Measurements from ENCODE around the gene ZNF593.

ZNF593 gene

DNA sequence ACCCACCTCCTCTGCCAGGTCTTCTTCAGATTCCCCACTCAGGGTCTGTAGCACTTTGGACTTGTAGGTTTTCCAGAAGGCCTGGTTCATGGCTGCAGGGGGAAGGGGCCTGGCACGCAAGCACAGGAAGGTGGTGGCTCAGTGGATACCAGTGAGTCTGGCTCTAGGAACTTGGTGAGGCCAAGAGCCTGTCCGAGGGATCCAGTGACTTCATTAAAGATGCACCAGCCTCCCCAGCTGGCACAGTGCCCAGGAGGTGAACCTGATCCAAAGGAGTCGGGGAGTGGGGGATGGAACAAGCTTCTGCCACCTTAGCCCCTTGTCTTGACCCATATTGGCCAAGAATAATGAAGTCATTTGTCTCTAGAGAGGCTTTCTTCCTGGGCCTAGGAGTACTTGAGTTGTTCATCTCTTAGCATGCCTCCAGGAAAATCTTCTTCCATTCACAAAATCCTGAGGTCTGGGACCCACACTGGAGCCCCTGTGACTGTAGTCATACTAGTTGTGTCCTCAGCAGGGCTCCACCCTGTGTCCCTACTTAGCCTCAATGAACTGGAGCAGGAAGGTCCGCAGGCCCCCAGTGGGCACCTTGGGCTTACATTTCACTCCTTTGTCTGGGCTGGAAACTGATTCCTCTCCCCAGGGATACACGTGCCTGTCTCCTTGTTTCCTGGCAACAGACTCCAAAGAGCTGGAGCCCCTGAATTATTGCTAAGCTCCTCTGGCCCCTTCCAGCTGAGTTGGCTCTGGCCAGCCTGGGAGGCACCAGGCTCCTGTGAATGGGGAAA, 1.1 kb upstream of the ZNF593 start, which contains the start of gene C1orf232:
Gene C1orf232 (minus strand): TSS at position 554 of the 788 bp plus-strand sequence. CDS start 464 bp downstream, at position 90.
- DNase-seq (ENCODE audit: extremely low read depth in 1 of 2, low read depth in 1 of 2): no peak

DNA sequence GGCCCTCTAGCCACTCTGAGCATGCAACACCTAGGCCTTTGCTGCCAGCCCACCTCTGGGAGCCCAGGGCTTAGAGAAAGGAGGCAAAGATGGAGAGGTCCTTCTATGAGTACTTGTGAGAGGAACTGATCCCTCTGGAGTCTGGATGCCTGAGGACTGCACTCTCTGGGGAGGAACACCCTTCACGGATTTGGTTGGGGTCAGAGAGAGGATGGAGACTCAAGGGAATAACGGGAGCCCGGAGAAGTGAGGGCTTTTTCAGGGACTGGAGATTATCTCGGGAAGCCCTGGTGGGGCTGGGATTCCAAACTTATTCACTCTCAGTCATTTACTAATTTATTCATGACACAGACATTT, 532 bp upstream of the ZNF593 start:
- DNase-seq (ENCODE audit: extremely low read depth in 1 of 2, low read depth in 1 of 2): no peak

DNA sequence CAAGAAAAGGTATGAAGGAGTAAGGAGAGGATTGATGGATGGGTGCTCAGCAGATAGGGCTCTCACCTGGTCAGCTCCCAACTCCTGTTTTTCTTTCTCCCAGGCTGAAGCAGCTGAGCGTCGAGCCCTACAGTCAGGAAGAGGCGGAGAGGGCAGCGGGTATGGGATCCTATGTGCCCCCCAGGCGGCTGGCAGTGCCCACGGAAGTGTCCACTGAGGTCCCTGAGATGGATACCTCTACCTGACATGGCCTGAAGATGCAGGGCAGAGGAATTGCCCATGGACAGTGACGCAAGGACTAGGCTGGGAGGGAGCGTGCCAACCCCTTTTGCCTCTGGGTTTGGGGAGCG, 739 bp downstream of the ZNF593 start:
- no peak for DNase-seq (ENCODE audit: extremely low read depth in 1 of 2, low read depth in 1 of 2)

DNA sequence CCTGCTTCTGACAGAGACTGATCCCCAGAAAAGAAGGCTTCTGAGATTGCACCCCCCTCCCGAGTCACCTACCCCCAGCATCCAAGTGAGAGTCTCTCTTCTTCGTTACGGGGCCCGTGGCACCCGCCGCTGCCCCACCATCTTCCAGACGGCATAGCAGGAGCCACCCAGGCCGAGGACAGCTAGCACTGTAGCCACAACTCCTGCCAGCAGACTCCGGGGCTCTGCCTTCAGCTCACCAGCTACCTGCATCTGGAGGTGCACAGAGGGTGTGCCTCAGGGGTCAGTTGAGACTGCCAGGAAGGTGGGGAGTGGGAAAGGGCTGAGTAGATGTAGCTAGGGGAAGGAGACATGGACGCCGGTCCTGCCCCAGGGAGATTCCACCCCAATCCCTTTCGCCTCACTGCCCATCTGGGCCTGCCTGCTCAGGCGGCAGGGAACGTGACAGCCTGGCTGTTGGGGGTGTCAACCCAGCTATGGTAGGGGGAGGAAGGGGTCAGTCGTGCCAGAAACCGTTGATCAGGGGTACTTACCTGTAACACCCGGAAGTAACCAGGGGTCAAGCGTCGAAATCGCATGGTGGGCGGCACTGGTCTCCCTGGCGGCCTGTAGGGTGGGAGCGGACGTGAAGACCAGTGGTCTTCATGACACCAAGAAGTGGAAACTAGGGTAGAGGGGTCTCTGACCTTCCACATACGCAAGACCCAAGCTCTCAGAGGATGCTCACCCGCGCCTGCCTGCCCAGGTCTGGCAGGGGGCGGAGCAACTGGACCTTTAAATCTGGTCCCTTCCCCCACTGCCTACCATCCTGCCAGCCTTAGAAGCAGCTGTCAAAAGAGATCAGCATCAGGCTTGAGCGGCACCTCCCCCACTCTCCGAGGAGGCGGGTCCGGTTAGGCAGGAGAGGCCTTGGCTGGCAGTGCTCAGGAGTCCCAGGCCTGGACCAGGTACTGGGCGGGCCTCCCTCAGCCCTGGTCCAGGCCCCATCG, 1.7 kb downstream of the ZNF593 start, which contains the start of gene ZNF593OS:
Gene ZNF593OS (minus strand): TSS at position 749 of the 989 bp plus-strand sequence. CDS start 171 bp downstream, at position 578.
- no peak for DNase-seq (ENCODE audit: extremely low read depth in 1 of 2, low read depth in 1 of 2)

DNA sequence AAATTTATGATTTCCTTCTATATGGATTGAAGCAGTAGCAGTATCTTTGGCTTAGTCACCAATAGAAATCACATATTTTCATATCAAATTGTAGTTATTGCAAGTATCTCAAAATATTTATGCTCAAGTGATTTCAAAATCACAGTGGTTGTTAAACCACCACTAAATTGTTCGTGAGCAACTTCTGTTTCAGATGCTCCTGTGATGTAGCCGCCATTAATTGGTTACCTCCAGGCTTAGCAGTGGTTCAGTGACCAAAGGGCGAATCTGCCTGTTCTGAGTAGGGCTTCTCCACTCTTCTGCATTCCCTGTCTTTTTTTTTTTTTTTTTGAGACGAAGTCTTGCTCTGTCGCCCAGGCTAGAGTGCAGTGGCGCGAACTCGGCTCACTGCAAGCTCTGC, 5.6 kb downstream of the ZNF593 start:
- no peak for DNase-seq (ENCODE audit: extremely low read depth in 1 of 2, low read depth in 1 of 2)

DNA sequence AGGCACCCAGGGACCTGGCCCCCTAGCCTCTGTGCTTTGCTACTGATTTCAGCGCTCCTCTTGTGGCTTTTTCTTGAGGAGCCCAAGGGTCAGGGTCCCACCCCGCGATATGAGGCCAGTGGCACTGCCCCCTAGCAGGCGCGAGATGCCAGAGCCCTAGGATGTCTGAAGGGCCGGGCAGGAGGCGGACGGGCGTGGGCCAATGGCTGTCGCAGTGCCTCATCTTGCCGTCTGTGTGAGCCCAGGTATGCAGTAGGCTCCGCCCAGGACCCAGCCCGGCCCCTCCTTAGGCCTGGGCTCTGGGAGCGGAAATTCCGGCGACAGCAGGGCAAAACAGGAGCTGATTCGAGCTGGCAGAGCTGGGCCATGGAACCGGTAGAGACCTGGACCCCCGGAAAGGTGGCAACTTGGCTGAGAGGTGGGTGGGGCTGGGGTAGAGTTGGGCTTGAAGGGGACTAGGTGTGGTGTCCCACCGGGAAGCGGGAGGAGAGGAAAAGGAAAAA, 7.5 kb downstream of the ZNF593 start, which contains the start of gene CNKSR1:
Gene CNKSR1 (plus strand): TSS at position 310 of the 503 bp plus-strand sequence. CDS start 57 bp downstream, at position 367.
- no peak for DNase-seq (ENCODE audit: extremely low read depth in 1 of 2, low read depth in 1 of 2)

DNA sequence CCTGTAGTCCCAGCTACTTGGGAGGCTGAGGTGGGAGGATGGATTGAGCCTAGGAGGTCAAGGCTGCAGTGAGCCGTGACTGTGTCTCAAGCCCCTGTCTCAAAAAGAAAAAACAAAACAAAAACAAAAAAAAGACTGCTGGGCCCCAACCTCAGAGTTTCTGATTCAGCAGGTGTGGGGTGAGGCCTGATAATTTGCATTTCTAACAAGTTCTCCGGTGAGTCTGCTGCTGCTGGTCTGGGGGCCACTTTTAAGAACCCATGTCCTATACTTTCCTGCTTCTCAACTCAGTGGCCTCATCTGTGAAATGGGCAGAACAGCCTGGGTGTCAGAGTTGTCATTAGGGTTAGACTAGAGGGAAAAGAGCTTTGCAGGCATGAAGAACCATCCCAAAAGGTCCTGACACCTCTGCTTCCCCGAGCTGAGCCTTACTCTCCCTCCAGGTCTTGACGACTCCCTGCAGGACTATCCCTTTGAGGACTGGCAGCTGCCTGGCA, 10.3 kb downstream of the ZNF593 start:
- DNase-seq (ENCODE audit: extremely low read depth in 1 of 2, low read depth in 1 of 2): no peak

DNA sequence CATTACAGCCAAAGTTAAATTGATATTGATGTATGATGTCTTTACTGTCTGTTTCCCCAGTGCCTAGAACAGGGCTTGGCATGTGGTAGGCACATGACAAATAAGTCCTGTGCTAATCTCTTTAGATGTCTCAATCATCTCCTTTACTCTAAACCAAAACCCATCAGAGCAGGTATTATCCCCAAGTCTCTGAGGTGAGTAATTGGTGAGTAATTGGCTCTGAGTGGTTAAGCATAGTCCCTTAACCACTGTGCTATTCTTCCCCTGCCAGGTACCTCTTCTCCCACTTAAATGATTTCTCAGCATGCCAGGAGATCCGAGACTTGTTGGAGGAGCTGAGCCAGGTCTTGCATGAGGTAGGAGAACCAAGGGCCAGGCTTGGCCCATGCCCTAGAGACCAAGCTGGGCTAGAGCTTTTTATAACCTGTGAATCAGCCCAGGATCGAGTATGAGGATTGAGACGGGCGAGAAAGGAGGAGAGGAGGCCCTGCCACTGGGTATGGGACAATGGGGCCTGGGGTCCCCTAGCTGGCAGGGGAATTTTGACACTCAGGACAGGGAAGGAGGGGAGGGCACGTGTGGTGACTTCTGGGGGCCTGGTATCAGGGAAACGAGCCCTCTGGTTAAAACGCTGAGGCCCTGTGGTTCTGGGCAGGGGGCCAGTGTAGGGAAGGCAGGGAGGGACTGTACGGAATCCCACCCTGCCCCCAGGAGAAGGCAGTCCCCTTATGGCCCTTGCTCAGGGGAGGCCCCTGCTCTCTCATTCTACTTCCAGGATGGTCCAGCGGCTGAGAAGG, 12.1 kb downstream of the ZNF593 start:
- no peak for DNase-seq (ENCODE audit: extremely low read depth in 1 of 2, low read depth in 1 of 2)

DNA sequence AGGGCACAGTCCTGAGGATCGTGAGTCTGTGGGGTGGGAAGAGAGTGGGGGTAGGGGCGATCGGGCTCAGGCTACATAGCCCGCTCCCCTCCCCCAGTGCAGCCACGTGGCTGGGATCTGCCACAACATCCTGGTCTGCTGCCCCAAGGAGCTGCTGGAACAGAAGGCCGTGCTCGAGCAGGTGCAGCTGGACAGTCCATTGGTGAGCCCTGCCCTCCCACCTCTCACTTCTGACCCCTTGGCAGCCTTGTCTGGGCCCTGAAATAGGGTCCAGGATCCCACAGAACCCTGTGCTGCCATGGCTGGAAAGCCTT, 12.6 kb downstream of the ZNF593 start:
- no peak for DNase-seq (ENCODE audit: extremely low read depth in 1 of 2, low read depth in 1 of 2)

DNA sequence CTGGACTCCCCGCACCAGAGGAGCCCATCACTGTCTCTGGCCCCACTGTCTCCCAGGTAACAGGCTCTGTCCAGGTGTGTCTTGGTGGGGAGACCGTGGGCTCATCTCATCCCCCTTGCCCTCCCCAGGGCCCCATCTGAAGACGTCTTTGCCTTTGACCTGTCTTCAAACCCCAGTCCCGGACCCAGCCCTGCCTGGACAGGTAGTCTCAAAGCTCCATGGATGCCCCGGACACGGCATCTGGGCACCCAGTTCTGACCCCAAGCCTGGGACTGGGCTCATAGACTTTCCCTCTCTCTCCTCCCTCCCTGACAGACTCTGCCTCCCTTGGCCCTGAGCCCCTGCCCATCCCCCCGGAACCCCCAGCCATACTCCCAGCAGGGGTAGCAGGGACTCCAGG, 14.4 kb downstream of the ZNF593 start:
- DNase-seq (ENCODE audit: extremely low read depth in 1 of 2, low read depth in 1 of 2): no peak

DNA sequence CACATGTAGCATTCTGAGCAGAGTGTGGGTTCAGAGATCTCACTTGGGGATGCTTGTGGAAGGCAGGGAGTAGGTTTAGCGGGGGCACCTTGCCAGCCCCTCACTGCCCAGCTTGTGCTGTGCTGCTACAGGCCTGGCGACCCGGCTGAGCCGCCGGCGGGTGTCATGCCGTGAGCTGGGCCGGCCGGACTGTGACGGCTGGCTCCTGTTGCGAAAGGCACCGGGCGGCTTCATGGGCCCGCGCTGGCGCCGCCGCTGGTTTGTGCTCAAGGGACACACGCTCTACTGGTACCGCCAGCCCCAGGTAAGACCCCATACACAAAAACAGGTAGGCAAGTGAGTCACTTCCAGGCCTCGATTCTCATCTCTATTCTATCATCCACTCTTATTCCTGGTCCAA, 15.2 kb downstream of the ZNF593 start:
- DNase-seq (ENCODE audit: extremely low read depth in 1 of 2, low read depth in 1 of 2): no peak

DNA sequence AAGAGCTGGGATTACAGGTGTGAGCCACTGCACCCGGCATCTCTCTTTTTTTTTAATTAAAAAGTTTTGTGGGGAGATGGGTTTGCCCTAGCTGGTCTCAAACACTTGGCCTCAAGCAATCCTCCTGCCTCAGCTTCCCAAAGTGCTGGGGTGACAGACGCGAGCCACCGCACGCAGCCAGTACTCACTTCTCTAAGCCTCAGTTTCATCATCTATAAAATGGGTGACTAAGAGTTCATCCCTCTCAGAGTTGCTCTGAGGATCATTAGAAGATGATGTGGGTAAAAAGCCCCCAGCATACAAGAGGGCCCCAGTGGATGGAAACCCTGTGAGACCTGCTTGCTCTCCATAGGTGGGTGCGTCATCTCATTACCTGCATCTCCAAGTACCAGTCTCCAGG, 18.2 kb downstream of the ZNF593 start:
- no peak for DNase-seq (ENCODE audit: extremely low read depth in 1 of 2, low read depth in 1 of 2)

DNA sequence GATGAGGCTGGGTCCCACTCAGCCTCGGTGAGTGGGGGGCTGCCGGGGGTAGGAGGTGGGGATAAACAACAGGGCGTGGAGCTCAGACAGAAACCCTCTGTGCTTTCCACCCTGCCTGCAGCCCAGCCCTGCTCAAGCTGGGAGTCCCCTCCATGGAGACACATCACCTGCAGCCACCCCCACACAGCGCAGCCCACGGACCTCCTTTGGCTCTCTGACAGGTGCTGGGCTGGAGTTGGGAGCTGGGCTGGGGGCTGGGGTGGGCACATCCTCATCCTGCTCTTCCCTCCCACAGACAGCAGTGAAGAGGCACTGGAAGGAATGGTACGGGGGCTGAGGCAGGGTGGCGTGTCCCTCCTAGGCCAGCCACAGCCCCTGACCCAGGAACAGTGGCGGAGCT, 18.8 kb downstream of the ZNF593 start:
- DNase-seq (ENCODE audit: extremely low read depth in 1 of 2, low read depth in 1 of 2): no peak

DNA sequence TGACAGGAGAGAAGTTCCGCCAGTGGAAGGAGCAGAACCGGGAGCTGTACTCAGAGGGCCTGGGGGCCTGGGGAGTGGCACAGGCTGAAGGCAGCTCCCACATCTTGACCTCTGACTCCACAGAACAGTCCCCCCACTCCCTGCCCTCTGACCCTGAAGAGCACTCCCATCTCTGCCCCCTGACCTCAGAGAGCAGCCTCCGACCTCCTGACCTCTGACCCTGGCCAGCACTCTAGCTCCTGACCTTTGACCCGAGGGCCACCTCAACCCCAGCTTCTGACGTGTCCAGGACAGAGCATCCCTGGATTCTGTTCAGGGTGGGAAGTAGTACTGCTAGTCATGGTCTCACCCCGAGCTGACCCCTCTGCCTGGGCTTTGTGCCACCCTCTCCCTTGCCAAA, 19.6 kb downstream of the ZNF593 start:
- DNase-seq (ENCODE audit: extremely low read depth in 1 of 2, low read depth in 1 of 2): no peak

DNA sequence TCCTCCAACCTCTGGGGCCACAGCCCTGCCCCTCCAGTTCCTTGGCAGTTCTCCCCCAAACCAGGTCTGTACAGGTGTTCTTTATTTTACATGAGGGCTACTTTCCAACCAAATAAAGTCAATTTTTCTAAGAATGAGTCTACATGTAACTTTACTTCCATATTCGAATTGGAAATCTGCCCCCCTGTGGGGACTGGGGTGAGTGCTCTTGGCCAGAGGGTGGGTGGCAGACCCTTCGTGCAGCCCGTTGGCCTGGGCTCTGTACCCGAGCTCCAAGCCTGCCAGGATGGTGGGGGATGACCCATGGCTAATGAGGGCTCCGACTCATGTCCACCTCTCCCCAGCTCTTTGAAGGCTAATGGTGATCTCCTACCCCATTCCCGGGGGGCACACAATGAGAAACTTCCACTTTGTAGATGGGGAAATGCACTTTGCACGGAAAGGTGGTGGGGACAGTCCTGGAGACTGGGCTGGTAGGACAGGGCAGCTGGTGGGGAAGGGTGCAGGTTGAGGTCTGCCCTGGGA, 20.1 kb downstream of the ZNF593 start:
- no peak for DNase-seq (ENCODE audit: extremely low read depth in 1 of 2, low read depth in 1 of 2)

DNA sequence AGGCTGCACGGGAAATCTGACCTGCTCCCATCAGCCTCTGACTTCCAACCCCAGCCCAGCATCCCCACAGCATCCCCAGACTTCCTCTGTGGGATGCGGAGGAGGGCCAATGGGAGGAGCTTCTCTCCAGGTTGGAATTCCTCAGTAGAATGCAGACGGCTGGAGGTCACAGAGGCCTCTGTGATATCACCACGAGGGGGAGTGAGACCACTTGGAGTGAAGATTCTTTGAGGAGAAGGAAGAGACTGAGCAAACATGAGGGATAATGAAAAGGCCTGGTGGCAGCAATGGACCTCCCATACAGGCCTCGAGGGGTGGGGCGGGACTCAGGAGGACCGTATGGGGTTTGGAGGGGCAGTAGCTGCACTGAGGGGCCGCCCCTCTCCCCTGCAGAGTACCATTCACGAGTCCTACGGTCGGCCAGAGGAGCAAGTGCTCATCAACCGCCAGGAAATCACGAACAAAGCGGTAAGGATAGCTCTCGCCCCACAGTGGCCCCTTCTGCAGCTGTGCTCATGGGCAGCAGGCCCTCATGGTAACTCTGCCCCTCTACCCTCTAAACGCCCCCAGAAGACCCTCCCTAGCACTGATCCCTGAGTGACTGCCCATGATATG, 20.8 kb downstream of the ZNF593 start, which contains the start of gene CATSPER4:
Gene CATSPER4 (plus strand): TSS at position 230 of the 615 bp plus-strand sequence. CDS start 26 bp downstream, at position 256.
- DNase-seq (ENCODE audit: extremely low read depth in 1 of 2, low read depth in 1 of 2): no peak

DNA sequence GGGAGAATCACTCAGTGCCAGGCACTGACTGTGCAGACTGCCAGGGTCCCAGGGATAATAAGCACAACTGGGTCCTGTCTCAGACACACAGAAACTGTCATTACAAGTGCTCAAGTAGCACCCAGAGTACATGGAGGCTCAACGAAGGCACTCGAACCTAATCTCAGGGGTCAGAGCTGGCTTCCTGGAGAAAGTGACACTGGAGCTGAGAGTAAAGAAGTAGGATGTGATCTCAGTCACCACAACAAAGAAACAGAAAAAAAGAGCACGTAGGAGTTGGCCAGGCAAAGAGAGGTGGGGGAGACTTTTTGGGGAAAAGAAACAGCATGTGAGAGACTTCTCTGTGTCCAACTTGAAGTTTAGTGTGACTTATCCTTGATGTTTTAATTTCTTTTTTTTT, 22.0 kb downstream of the ZNF593 start:
- no peak for DNase-seq (ENCODE audit: extremely low read depth in 1 of 2, low read depth in 1 of 2)

DNA sequence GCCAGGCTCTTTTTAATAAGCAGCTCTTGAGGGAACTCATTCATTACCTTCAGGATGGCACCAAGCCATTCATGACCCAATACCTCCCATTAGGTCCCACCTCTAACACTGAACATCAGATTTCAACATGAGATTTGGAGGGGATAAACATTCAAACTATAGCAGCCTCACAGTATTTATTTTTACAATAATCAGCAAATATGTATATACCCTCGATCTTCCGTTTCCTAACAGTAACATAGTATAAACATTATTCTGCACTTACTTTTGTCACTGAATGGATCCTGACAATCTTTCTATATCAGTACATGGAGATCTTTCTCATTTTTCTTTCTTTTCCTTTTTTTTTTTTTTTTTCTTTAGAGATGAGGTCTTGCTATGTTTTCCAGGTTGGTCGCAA, 26.1 kb downstream of the ZNF593 start:
- DNase-seq (ENCODE audit: extremely low read depth in 1 of 2, low read depth in 1 of 2): no peak

DNA sequence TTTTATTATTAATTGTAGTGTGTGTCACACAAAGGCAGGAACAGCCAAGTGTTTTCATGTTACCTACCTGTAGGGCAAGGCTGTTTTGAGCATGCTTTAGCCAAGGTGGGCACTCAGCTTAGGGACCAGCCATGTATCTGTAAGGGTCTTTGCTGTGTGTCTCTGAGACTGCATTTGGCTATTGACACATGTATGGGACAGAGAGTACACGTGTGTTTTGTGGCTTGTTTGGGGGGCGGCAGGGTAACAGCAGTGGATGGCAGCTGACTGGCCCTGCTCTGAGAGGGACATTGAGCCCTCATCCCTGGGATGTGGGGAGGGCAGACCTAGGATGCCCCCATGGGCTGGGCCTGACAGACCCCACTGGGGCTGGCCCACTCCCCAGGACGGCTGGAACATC, 27.6 kb downstream of the ZNF593 start:
- no peak for DNase-seq (ENCODE audit: extremely low read depth in 1 of 2, low read depth in 1 of 2)

DNA sequence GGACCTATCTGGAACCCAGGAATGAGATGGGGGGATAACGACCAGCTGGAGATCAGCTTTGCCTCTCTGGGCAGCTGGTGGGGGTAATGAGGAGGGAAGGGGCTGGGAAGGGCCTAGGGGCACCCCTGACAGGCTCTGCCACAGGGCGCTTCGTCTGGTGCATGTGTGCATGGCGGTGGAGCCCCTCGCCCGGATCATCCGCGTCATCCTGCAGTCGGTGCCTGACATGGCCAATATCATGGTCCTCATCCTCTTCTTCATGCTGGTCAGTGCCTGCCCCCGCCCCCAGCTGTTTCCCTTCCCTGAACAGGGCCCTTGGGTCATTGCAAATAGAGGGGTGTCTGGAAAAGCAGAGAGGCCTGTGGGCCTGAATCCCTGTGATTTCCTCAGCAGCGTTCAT, 28.1 kb downstream of the ZNF593 start:
- no peak for DNase-seq (ENCODE audit: extremely low read depth in 1 of 2, low read depth in 1 of 2)

Measured in stimulated activated CD8-positive, alpha-beta memory T cell treated with anti-CD3 and anti-CD28 coated beads, Interleukin-7, amount 100 ng/mL, for 48 hours (primary cell).